WI38 (cell line): Measurements from ENCODE around the gene MMEL1.
"Not testable (repeated sequence)": the region's sequence is repeated elsewhere in the genome, so short reads cannot be mapped to it uniquely, and the experiment has no call there.

Experiments
- H3K4me3 ChIP-seq: 2 replicates; pipeline ENCODE4 v1.5.1; 2011; ENCODE audit warnings: low read depth, mild to moderate bottlenecking, control low read depth, low read length
- TF ChIP-seq, protein P1 (sequence below): IDR thresholded peaks from 2 replicates; pipeline ENCODE4 v1.5.1; 2012; ENCODE audit warnings: low read depth, mild to moderate bottlenecking, control low read depth, low read length

MMEL1 gene

DNA sequence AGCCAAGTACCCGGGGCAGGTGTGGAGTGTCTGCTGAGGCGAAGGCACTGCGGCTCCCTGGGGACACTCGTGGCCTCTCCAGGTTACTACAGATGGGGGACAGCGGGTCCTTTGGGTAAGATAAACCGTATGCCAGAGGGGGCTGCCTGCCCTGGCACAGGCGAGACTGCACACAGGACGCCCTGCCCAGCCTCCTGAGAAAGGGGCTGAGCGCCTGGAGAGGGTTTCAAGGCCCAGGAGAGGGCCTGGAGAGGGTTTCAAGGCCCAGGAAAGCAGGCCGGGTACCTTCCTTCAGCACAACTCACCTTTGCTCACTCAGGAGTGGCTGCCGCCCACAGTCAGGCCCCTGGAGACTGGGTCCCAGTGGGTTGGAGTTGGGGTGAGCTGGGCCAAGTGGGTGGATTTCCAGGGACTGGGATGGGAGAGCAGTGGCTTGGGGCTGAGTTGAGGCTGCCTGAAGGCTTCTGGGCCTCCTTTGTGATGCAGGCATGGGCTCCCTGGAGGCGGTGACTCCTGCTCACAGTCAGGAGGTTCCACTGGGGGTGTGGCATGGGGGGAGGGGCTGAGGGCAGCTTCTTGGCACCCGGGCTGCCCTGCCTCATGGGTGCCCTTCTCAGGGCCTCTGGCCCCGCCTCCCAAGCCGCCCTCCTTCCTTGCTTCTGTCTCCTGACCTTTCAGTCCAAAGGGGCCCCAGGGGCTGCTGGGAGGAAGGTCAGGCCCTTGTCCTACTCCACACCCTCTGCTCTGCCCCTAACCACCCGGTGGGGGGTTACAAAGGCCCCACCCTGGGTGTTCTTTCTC lies at the start of gene MMEL1:
TSS of gene MMEL1 (minus strand) at position 456 of the 801 bp plus-strand sequence. CDS start 3,532 bp downstream, outside the sequence.
- TF ChIP-seq, protein P1, sequence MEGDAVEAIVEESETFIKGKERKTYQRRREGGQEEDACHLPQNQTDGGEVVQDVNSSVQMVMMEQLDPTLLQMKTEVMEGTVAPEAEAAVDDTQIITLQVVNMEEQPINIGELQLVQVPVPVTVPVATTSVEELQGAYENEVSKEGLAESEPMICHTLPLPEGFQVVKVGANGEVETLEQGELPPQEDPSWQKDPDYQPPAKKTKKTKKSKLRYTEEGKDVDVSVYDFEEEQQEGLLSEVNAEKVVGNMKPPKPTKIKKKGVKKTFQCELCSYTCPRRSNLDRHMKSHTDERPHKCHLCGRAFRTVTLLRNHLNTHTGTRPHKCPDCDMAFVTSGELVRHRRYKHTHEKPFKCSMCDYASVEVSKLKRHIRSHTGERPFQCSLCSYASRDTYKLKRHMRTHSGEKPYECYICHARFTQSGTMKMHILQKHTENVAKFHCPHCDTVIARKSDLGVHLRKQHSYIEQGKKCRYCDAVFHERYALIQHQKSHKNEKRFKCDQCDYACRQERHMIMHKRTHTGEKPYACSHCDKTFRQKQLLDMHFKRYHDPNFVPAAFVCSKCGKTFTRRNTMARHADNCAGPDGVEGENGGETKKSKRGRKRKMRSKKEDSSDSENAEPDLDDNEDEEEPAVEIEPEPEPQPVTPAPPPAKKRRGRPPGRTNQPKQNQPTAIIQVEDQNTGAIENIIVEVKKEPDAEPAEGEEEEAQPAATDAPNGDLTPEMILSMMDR = no peak
- H3K4me3 ChIP-seq = no peak within 1 kb of the TSS

- H3K4me3 ChIP-seq = not testable (repeated sequence)
These were observed 43.9 kb upstream of the MMEL1 start for GRCh38 chr1:2676726-2677125.

- H3K4me3 ChIP-seq = not testable (repeated sequence)
These were observed 38.8 kb upstream of the MMEL1 start for GRCh38 chr1:2671656-2672055.

DNA sequence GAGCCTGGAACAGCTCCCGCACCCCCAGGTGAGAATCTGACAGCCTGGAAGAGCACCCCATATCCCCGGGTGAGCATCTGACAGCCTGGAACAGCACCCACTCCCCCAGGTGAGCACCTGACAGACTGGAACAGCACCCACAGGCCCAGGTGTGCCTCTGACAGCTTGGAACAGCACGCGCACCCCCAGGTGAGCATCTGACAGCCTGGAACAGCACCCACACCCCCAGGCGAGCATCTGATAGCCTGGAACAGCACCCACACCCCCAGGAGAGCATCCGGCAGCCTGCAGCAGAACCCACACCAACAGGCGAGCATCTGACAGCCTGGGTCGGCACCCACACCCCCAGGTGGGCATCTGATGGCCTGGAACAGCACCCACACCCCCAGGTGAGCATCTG lies 27.0 kb upstream of the MMEL1 start:
- H3K4me3 ChIP-seq = not testable (repeated sequence)

GRCh38 chr1:2657909-2658308 lies 25.1 kb upstream of the MMEL1 start:
- not testable (repeated sequence) for H3K4me3 ChIP-seq

DNA sequence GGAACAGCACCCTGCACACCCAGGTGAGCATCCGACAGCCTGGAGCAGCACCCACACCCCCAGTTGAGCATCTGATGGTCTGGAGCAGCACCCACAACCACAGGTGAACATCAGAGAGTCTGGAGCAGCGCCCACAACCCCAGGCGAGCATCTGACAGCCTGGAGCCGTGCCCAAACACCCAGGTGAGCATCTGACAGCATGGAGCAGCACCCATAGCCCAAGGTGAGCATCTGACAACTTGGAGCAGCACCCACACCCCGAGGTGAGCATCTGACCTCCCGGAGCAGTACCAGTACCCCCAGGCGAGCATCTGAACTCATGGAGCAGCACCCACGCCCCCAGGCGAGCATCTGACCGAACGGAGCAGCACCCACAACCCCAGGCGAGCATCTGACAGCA lies 24.3 kb upstream of the MMEL1 start:
- H3K4me3 ChIP-seq = not testable (repeated sequence)

DNA sequence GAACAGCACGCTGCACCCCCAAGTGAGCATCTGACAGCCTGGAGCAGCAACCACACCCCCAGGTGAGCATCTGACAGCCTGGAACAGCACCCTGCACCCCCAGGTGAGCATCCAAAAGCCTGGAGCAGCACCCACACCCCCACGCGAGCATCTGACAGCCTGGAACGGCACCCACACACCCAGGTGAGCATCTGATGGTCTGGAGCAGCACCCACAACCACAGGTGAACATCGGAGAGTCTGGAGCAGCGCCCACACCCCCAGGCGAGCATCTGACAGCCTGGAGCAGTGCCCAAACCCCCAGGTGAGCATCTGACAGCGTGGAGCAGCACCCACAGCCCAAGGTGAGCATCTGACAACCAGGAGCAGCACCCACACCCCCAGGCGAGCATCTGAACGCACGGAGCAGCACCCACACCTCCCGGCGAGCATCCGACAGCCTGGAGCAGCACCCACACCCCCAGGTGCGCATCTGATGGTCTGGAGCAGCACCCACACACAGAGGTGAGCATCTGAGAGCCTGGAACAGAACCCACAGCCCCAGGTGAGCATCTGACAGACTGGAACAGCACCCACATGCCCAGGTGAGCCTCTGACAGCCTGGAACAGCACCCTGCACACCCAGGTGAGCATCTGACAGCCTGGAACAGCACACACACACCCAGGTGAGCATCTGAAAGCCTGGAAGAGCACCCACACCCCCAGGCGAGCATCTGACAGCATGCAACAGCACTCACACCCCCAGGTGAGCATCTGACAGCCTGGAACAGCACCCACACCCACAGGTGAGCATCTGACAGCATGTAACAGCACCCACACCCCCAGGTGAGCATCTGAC lies 23.0 kb upstream of the MMEL1 start:
- not testable (repeated sequence) for H3K4me3 ChIP-seq

- H3K4me3 ChIP-seq = not testable (repeated sequence)
These were observed 21.7 kb upstream of the MMEL1 start for GRCh38 chr1:2654443-2654948.

GRCh38 chr1:2653741-2654442 lies 21.1 kb upstream of the MMEL1 start:
- not testable (repeated sequence) for H3K4me3 ChIP-seq

DNA sequence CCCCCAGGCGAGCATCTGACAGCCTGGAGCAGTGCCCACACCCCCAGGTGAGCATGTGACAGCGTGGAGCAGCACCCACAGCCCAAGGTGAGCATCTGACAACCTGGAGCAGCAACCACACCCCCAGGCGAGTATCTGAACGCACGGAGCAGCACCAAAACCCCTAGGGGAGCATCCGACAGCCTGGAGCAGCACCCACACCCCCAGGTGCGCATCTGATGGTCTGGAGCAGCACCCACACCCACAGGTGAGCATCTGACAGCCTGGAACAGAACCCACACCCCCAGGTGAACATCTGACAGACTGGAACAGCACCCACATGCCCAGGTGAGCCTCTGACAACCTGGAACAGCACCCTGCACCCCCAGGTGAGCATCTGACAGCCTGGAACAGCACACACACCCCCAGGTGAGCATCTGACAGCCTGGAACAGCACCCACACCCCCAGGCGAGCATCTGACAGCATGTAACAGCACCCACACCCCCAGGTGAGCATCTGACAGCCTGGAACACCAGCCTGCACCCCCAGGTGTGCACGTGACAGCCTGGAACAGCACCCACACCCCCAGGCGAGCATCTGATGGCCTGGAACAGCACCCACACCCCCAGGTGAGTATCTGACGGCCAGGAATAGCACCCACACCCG lies 20.2 kb upstream of the MMEL1 start:
- H3K4me3 ChIP-seq = not testable (repeated sequence)

GRCh38 chr1:2652152-2652925 lies 19.5 kb upstream of the MMEL1 start:
- not testable (repeated sequence) for H3K4me3 ChIP-seq

DNA sequence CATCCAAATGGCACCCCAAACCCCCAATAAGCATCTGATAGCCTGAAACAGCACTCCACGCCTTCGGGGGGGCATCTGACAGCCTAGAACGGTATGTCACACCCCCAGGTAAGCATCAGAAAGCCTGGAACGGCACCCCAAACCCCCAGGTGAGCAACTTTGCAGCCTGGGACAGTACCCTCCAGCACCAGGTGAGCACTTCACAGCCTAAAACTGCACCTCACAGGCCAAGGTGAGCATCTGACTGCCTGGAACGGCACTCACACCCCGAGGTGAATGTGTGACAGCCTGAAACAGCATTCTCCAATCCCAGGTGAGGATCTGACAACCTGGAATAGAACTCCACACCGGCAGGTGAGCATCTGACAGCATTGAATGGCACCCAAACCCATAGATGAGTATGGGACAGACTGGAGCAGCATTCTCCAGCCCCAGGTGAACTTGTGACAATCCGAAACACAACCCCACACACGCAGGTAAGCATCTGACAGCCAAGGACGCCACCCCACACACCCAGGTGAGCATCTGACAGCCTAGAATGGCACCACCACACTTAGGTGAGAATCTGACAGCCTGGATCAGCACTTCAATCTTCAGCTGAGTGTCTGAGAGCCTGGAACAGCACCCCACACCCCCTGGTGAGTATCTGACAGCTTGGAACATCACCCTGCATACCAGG lies 18.3 kb upstream of the MMEL1 start:
- H3K4me3 ChIP-seq = no peak overlapping the region
- TF ChIP-seq, protein P1 = no peak
